Measurements from ENCODE around the gene NOSTRIN.

Gene NOSTRIN

DNA sequence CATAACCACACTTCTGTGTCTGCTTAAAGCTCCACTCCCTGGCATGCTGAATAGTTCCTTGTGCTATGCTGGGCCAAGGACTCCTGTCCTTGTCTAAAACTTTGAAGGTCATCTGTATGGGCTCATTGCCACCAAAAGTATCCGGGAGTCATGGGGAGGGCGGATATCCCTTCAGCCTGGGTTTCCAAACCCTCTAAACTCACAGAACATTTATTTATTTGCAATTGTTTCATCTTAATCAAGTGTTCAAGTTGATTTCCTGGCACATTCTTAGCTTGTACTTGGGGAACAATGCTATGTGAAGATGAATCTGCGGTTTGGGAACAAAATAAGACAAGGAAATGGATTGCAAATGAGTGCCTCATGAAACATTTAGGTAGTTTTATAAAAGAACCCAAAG lies 1.8 kb downstream of the NOSTRIN start:
- DNase-seq (ENCODE audit: extremely low spot score), result no peak
- POLR2A ChIA-PET, result no interaction called here
- TF ChIP-seq CTCF (IDR thresholded peaks at IDR 0.05; ENCODE audit: control extremely low read depth, extremely low read depth, low read depth, missing control alignments), result no peak
- CTCF ChIA-PET, result interaction anchor here (1.4 kb wide), 1 partner anchor 15 kb away, joined by 3 read pairs; no protein-coding TSS in a partner anchor

DNA sequence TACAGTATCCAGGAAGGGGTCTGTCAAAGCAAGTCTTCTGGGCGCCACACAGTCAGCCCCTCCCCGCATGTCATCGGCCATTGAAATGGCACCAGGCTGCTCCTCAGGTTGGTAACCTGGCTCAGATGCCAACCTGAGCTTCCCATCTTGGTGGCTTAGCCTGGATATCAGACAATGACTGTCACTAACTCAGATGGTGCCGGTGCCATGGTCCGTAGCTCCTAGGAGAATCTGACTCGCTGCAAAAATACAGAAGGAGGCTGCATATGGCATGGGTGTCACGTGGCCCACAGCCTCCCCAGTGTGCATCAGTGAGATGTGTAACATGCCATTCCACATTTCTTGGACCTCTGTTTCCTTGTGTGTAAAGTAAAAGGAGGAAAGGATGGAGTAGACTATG lies 3.2 kb downstream of the NOSTRIN start:
- TF ChIP-seq CTCF (IDR thresholded peaks at IDR 0.05; ENCODE audit: control extremely low read depth, extremely low read depth, low read depth, missing control alignments), result no peak
- CTCF ChIA-PET, result no interaction called here
- POLR2A ChIA-PET, result no interaction called here
- DNase-seq (ENCODE audit: extremely low spot score), result no peak

GRCh38 chr2:168809537-168809936 lies 7.1 kb downstream of the NOSTRIN start:
- DNase-seq (ENCODE audit: extremely low spot score), result no peak
- POLR2A ChIA-PET, result no interaction called here
- CTCF ChIA-PET, result no interaction called here
- TF ChIP-seq CTCF (IDR thresholded peaks at IDR 0.05; ENCODE audit: control extremely low read depth, extremely low read depth, low read depth, missing control alignments), result no peak

GRCh38 chr2:168810235-168810634 lies 7.8 kb downstream of the NOSTRIN start:
- ChIA-PET POLR2A (no interaction called here), CTCF (no interaction called here)
- no peak for DNase-seq (ENCODE audit: extremely low spot score)
- no peak for TF ChIP-seq CTCF (IDR thresholded peaks at IDR 0.05; ENCODE audit: control extremely low read depth, extremely low read depth, low read depth, missing control alignments)

GRCh38 chr2:168811696-168812095 lies 9.3 kb downstream of the NOSTRIN start:
- TF ChIP-seq CTCF (IDR thresholded peaks at IDR 0.05; ENCODE audit: control extremely low read depth, extremely low read depth, low read depth, missing control alignments), result no peak
- no peak for DNase-seq (ENCODE audit: extremely low spot score)
- ChIA-PET CTCF (interaction anchor here (0.7 to 1.4 kb wide), 2 partner anchors 14 to 28 kb away, joined by 3 read pairs; no protein-coding TSS in a partner anchor), POLR2A (no interaction called here)

DNA sequence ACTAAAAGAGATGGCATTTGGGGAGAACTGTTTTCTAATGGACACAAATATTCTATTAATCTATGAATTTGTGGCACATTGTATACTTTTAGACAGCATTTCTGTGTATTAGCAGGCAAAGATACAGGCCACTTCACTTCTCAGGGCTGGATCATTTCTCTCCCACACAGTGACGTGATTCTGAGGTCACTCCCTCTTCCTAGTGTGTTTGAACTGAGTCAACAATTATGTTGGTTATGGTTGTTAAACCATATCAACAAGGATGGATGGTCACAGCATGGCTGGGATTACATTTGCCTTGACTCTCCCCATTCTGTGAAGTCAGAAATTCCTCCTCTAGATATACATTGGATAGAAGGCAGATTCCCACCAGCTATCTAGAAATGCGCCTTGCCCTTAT lies 11.6 kb downstream of the NOSTRIN start:
- DNase-seq (ENCODE audit: extremely low spot score), result no peak
- TF ChIP-seq CTCF (IDR thresholded peaks at IDR 0.05; ENCODE audit: control extremely low read depth, extremely low read depth, low read depth, missing control alignments), result no peak
- ChIA-PET POLR2A (no interaction called here), CTCF (no interaction called here)
